GM18858 (cell line): ENCODE results near the gene IMPG1.
A peak's percentile ranks its signal among the peaks of the same experiment; 100 is the strongest.
"Not testable (repeated sequence)": the region's sequence is repeated elsewhere in the genome, so short reads cannot be mapped to it uniquely, and the experiment has no call there.

ENCODE experiments used
- ATAC-seq: cut with Tn5 transposase; IDR thresholded peaks from one replicate; pipeline ENCODE4 v1.9.1; 2021; ENCODE audit not compliant: unreplicated experiment

Gene IMPG1

DNA sequence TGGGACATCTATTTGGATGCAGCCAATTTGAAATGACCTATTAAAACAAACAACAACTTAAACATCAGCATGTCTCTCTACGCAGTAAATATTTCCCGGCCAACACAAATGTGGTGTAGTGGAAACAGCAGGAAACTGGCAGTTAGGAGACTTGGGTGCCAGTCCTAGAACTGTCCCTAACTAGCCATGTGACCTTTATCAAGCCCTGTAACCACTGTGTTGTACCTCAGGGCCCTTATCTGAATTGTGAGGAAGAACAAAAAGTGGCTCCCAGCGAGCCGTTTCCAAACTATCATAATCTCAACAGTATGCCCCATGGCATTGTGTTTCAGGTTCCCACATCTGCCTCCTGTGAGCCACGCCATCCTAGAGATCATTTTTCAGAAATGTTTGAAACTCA is 124.5 kb downstream of the IMPG1 start:
- no peak for ATAC-seq

DNA sequence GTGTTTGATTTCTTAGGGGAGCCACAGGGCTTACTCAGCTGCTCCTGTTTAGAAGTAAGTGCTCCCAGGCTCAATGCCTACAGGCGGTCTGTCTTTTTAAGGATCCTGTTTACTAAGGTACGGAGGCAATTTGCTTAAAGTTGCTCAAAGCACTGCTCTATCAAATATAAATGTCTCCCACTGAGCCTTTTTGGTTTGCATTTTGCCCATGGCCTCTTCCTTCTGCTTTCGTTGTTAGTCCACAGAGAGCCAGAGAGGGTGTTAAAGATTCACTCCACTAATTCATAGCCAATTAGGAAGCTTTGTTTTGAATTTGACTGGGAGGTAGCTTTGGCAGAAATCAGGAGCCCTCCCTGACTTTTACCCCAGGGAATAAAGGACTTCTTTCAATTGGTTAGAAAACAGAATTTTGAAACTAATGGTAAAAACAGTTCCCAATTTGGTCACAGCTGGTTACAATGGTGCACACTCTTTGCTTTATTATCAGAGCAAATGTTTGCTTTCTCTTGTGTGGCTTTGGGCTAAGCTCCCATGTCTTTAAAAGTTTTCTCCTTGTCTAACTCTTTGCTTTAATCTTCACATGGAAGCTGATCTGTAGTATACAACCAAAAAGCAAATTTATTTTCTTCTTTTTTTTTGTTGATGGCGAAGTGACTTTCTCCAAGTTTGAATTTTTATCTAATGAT is 126.2 kb downstream of the IMPG1 start:
- peak; percentile 48 for ATAC-seq

- no peak for ATAC-seq
Measured at GRCh38 chr6:75943381-75943780, 129.1 kb downstream of the IMPG1 start.

- no peak for ATAC-seq
Measured at GRCh38 chr6:75941509-75941908, 131.0 kb downstream of the IMPG1 start.

- ATAC-seq: no peak
Measured at GRCh38 chr6:75940564-75940963, 131.9 kb downstream of the IMPG1 start.

GRCh38 chr6:75937846-75938245 is 134.6 kb downstream of the IMPG1 start:
- ATAC-seq: no peak

DNA sequence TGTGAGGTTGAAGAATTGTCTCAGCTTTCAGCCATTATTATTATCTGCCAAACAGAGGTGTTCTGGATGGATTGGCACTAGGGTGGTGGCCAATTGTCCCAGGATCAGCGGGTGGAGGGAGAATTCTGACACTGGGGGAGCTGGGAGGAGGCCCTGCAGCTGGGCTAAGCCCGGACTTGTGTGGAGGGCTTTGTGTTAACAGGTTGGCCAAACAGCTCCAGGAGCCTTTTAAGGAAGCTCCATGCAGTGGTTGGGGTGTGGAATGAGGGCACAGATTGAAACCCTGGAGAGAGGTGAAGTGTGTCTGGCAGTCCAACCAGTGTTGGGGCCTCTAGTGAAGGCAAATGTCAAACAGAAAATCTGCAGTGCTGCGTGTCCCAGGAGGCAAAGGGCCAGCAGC is 135.8 kb downstream of the IMPG1 start:
- ATAC-seq: no peak

DNA sequence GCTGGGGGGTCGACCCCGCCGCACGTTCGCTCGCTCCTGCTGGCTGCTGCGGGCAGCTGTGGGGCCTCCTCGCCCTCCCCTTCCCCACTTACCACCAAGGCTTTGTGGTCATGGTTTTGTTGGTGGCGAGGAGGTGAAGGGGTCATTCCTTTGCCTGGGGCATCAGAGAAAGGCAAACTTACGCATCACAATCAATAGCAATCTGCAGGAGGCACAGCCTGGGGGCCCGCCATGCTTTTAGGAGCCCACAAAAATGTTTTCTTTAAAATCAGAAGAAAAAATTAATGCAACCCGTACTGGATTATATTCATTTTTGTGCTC is 137.0 kb downstream of the IMPG1 start:
- ATAC-seq: no peak

- peak; percentile 70 for ATAC-seq
Measured at GRCh38 chr6:75934643-75935472, 137.6 kb downstream of the IMPG1 start.

DNA sequence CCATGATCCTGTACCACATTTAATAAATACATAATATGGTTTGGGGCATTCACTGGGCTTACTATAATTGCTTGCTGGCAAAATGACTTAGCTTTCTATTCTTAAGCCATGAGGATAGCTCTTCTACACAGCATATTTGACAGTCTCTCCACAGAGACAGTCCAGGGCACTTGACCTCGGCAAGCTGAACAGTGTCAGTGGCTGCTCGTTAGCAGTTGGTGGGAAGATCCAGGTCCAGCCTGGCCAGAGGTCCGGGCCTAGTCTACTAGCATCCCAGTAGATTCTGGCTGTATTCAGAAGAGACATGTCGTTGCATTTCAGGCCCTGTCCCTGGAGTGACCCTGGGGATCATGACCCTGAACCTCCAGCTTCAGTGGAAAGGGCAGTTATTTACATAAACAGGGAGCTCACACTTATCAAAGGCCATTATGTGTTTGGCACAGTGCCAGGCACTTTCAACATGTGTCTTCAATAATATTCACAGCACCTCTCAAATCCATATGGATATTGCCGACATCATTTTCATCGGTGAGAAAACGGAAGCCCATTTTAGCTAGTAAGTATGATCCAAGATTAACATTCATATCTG is 139.0 kb downstream of the IMPG1 start:
- ATAC-seq: no peak

- ATAC-seq: no peak
Measured at GRCh38 chr6:75932067-75932466, 140.4 kb downstream of the IMPG1 start.

GRCh38 chr6:75931011-75931680 is 141.3 kb downstream of the IMPG1 start:
- no peak for ATAC-seq

DNA sequence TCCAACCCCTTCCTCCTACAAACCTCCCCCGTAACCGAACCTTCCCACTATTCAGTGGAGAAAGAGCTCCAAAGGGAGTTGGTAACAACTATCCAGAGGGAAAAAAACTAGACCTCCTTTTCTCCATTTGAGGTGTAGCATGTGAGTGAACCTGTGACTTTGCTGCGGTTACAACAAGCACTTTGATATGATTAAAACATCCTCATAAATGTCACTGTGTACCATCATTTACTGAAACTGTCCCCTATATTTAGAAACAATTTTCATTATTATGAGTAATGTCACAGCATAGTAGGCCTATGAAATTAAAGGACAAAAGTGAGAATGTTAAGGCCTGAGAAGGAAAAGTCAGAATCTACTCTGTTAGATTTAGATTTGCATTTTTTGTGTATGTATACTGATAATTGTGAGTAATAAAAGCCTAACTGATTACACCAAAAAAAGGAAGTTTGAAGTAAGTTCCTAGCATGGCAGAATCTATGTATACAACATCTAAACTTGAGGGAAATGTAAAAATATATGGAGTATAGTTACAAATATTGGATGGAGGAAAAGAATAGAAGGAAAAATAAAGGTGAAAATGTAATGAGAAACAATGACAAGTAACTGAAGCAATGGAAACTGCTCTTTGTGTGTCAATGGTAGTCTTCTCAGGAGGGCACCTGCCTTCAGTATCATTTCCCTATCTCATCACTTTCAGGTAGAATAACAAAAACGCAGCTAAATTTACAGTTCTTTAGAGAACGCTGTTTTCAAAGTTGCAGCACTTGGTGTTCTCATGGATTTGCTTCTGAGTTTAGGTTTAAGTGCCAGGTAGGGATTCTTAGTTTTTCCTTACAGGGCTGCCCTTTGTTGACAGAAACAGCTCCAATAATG is 145.9 kb downstream of the IMPG1 start:
- ATAC-seq: no peak

- no peak for ATAC-seq
Measured at GRCh38 chr6:75922226-75922625, 150.2 kb downstream of the IMPG1 start.

DNA sequence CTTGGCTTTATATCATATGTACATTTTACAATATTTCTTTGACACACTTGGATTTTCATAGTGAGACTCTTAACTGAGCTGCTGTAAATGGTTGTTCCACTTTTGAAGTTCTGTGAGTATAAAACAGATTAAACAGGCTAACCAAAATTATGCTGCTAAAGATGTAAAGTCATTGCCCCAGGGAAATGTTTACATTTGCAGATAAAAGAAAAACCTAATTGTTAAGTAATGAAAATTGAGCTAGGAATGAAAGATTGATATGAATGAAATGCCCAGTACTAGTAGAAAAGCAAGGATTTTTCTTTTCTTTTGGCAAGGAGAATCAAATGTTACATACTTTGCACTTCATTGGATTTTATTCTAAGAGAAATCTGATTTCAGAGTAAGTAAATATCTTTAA is 159.4 kb downstream of the IMPG1 start:
- no peak for ATAC-seq

DNA sequence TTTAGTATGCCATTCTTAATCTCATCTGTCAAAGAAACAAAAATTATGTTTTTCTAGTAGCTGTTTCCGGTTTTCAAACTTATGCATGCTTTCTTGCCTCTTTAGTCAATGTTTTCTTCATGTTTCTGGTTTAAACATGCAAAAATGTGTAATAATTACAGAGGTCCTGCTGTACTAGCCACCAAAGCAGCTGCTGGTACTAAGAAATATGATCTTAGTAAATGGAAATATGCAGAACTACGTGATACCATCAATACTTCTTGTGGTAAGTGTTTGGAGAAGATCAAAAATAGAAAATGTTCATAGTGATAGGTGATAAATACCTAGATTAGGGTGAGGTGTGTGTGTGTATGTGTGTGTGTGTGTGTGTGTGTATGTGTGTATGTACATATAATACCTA is 165.0 kb downstream of the IMPG1 start:
- no peak for ATAC-seq

DNA sequence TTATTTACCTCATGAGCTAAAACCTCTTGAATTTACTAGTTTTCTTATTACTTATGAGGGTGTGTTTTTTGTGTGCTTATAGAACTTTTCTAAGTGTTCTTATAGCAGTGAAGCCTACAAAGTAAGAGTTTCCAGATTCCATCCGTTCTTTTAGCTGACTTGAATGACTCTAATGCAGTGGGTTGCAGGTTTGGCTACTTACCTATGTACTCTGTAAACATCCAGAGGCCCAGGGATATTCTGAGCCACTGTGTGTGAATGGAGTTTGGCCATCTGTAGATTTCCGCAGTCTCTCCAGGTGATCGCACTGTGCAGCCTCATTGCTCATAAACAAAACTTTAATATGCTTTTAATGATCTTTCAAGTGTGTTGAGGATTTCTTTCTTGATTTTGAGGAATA is 165.6 kb downstream of the IMPG1 start:
- ATAC-seq: no peak

- ATAC-seq: not testable (repeated sequence)
Measured at GRCh38 chr6:75905129-75905528, 167.3 kb downstream of the IMPG1 start.

DNA sequence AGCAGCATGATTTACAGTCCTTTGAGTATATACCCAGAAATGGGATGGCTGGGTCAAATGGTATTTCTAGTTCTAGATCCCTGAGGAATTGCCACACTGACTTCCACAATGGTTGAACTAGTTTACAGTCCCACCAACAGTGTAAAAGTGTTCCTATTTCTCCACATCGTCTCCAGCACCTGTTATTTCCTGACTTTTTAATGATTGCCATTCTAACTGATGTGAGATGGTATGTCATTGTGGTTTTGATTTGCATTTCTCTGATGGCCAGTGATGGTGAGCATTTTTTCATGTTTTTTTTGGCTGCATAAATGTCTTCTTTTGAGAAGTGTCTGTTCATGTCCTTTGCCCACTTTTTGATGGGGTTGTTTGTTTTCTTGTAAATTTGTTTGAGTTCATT is 172.2 kb downstream of the IMPG1 start:
- not testable (repeated sequence) for ATAC-seq

- no peak for ATAC-seq
Measured at GRCh38 chr6:75896526-75896925, 175.9 kb downstream of the IMPG1 start.

DNA sequence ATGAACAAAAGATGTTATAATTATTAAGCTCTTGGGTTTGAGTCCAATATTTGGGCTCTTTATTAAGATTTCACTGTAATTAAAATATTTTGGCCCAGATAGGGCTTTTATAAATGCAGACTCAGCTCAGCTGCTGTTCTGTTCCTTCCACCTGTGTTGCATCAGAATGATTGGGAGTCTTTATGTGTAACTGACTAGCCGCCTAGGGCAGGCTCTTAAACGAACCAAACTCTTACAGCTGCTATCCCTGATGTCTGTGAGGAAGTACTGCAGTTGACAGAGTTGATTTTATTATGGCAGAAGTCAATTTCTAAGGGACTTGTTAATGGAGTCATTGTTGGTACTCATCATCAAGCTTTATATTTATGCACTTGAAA is 178.7 kb downstream of the IMPG1 start:
- ATAC-seq: no peak
